ENCODE results near the gene CCDC57. TPM values are rescaled to one million over a fixed set of nuclear protein-coding genes. Genes with fewer than 3 reads are reported as not detected.

Gene CCDC57
- total and polyA plus RNA-seq, 9 of the 15 experiments (the other 6 are each of a cell fraction or from before 2014, with no cell fraction given), result 0.83 to 36.2 (median 13.6) TPM

DNA sequence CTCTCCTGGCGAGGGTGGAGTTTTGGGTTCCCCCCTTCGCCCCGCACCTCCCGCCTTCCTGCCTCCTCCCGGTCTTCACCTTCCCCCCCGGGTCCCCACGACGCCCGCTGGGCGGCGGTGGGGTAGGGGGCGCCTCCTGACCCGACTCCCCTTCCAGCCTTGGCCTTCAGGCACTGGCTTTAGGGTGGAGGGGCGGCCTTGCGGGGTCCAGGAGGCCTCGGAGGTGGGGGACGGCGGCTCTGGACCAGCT is 18.6 kb upstream of the CCDC57 start (continued):
- TF ChIP-seq, protein P1, sequence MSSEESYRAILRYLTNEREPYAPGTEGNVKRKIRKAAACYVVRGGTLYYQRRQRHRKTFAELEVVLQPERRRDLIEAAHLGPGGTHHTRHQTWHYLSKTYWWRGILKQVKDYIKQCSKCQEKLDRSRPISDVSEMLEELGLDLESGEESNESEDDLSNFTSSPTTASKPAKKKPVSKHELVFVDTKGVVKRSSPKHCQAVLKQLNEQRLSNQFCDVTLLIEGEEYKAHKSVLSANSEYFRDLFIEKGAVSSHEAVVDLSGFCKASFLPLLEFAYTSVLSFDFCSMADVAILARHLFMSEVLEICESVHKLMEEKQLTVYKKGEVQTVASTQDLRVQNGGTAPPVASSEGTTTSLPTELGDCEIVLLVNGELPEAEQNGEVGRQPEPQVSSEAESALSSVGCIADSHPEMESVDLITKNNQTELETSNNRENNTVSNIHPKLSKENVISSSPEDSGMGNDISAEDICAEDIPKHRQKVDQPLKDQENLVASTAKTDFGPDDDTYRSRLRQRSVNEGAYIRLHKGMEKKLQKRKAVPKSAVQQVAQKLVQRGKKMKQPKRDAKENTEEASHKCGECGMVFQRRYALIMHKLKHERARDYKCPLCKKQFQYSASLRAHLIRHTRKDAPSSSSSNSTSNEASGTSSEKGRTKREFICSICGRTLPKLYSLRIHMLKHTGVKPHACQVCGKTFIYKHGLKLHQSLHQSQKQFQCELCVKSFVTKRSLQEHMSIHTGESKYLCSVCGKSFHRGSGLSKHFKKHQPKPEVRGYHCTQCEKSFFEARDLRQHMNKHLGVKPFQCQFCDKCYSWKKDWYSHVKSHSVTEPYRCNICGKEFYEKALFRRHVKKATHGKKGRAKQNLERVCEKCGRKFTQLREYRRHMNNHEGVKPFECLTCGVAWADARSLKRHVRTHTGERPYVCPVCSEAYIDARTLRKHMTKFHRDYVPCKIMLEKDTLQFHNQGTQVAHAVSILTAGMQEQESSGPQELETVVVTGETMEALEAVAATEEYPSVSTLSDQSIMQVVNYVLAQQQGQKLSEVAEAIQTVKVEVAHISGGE (CRISPR knock-in tag; IDR thresholded peaks at IDR 0.05), result peak in 1 of 3 experiments; percentile 58; a peak in 2 of 6 replicates
- TF ChIP-seq, protein P2, sequence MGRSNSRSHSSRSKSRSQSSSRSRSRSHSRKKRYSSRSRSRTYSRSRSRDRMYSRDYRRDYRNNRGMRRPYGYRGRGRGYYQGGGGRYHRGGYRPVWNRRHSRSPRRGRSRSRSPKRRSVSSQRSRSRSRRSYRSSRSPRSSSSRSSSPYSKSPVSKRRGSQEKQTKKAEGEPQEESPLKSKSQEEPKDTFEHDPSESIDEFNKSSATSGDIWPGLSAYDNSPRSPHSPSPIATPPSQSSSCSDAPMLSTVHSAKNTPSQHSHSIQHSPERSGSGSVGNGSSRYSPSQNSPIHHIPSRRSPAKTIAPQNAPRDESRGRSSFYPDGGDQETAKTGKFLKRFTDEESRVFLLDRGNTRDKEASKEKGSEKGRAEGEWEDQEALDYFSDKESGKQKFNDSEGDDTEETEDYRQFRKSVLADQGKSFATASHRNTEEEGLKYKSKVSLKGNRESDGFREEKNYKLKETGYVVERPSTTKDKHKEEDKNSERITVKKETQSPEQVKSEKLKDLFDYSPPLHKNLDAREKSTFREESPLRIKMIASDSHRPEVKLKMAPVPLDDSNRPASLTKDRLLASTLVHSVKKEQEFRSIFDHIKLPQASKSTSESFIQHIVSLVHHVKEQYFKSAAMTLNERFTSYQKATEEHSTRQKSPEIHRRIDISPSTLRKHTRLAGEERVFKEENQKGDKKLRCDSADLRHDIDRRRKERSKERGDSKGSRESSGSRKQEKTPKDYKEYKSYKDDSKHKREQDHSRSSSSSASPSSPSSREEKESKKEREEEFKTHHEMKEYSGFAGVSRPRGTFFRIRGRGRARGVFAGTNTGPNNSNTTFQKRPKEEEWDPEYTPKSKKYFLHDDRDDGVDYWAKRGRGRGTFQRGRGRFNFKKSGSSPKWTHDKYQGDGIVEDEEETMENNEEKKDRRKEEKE (IDR thresholded peaks at IDR 0.05; ENCODE audit: borderline replicate concordance in 1 of 2, control insufficient read depth in 1 of 2, low read depth in 2 of 2, low read length in 1 of 2), result no peak
- TF ChIP-seq, protein P3, sequence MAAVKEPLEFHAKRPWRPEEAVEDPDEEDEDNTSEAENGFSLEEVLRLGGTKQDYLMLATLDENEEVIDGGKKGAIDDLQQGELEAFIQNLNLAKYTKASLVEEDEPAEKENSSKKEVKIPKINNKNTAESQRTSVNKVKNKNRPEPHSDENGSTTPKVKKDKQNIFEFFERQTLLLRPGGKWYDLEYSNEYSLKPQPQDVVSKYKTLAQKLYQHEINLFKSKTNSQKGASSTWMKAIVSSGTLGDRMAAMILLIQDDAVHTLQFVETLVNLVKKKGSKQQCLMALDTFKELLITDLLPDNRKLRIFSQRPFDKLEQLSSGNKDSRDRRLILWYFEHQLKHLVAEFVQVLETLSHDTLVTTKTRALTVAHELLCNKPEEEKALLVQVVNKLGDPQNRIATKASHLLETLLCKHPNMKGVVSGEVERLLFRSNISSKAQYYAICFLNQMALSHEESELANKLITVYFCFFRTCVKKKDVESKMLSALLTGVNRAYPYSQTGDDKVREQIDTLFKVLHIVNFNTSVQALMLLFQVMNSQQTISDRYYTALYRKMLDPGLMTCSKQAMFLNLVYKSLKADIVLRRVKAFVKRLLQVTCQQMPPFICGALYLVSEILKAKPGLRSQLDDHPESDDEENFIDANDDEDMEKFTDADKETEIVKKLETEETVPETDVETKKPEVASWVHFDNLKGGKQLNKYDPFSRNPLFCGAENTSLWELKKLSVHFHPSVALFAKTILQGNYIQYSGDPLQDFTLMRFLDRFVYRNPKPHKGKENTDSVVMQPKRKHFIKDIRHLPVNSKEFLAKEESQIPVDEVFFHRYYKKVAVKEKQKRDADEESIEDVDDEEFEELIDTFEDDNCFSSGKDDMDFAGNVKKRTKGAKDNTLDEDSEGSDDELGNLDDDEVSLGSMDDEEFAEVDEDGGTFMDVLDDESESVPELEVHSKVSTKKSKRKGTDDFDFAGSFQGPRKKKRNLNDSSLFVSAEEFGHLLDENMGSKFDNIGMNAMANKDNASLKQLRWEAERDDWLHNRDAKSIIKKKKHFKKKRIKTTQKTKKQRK (IDR thresholded peaks at IDR 0.05; ENCODE audit: borderline replicate concordance, low read depth, low read length), result no peak
- TF ChIP-seq, protein P4, sequence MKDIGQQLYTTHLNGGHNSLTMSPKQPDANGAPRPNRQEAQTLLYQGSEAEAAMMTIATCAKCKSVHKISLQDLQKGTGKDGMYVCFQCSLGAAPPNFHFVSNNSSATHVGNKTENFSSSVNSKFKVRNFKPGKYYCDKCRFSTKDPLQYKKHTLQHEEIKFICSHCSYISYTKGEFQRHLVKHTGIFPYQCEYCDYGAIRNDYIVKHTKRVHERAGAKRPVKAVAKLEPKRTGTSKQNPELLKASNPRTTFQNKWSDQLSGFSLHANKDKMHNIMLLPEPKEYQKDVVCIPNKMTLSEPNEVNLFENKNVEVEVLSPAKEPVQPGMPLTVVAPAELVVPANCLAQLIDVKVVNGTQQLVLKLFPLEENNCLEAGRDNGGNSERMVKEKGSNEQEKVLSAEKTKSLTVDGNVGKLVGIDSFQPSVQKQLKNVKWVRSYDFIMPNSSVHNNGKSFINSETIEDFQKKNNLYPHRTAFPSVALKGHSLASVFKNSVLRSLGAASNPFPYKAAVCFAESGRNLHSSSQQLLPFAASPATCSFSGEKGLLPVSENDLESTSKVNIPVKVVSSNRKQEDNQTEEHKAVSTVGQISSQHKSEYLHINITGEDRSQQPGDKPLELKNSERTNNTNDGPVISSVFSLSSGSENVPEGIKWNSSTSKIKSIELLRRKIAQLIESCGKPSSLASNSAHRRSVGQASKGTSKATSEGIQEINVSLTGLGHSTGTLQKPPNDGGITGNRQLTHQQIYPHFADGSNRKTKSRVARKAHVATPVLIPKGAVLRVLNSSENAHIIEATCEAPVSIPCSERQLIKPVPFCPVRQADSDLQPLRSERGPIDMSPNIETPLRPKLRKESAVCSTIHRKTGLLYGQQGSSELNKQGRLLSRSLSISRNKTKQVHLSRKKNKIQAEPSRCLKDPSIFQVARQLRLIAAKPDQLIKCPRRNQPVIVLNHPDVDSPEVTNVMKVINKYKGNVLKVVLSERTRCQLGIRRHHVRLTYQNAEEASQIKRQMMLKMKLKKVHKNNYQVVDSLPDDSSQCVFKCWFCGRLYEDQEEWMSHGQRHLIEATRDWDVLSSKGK (CRISPR knock-in tag; IDR thresholded peaks at IDR 0.05), result no peak
- TF ChIP-seq POLR2G (IDR thresholded peaks at IDR 0.05; ENCODE audit: low read depth, low read length) (peak; percentile 68), BRD4 (IDR thresholded peaks at IDR 0.05) (0 out of 2 replicates have a peak, but pooled peaks have one; percentile 32), ZNF785 (CRISPR knock-in tag; IDR thresholded peaks at IDR 0.05) (no peak), MAZ (CRISPR knock-in tag; conservative IDR thresholded peaks at IDR 0.05 in 1 of 2, IDR thresholded peaks at IDR 0.05 in 1 of 2) (peak in 1 of 2 experiments; percentile 44; a peak in 2 of 4 replicates)
